PC-9 (cell line): Measurements from ENCODE around the gene USP22.

Experiments
- EZH2 ChIP-seq: fragments of 200-600 bp; sonication (generic); IDR thresholded peaks from 2 replicates; pipeline ENCODE4 v1.8.0; 2017; ENCODE audit warnings: antibody characterized with exemption, low read depth
- TF ChIP-seq, protein P1 (sequence below): fragments of 200-600 bp; sonication (generic); conservative IDR thresholded peaks from 2 replicates; pipeline ENCODE4 v1.6.1; 2017; ENCODE audit warnings: mixed run types, antibody characterized with exemption, mild to moderate bottlenecking, moderate library complexity

- TF ChIP-seq, protein P1, sequence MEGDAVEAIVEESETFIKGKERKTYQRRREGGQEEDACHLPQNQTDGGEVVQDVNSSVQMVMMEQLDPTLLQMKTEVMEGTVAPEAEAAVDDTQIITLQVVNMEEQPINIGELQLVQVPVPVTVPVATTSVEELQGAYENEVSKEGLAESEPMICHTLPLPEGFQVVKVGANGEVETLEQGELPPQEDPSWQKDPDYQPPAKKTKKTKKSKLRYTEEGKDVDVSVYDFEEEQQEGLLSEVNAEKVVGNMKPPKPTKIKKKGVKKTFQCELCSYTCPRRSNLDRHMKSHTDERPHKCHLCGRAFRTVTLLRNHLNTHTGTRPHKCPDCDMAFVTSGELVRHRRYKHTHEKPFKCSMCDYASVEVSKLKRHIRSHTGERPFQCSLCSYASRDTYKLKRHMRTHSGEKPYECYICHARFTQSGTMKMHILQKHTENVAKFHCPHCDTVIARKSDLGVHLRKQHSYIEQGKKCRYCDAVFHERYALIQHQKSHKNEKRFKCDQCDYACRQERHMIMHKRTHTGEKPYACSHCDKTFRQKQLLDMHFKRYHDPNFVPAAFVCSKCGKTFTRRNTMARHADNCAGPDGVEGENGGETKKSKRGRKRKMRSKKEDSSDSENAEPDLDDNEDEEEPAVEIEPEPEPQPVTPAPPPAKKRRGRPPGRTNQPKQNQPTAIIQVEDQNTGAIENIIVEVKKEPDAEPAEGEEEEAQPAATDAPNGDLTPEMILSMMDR = no peak
- TF ChIP-seq EZH2 = no peak
These were observed 81.2 kb downstream of the USP22 start for GRCh38 chr17:20961586-20961985.
